H9 (cell line): ENCODE measurements around the gene ZNF146. TPM values are rescaled to one million over a fixed set of nuclear protein-coding genes. Genes with fewer than 3 reads are reported as not detected.

Source experiments
- DNase-seq: peaks from one replicate; pipeline ENCODE4 v3.0.0-alpha.2; 2017
- H2AFZ ChIP-seq: one replicate; pipeline ENCODE4 v1.6.1; 2013; ENCODE audit warnings: mild to moderate bottlenecking, low read length, control low read depth, moderate library complexity
- H2AK5ac ChIP-seq: 2 replicates; pipeline ENCODE4 v1.6.1; 2013; ENCODE audit warnings: low read length, control low read depth, mixed read lengths; ENCODE audit not compliant: insufficient read length
- H2BK120ac ChIP-seq: one replicate; pipeline ENCODE4 v1.6.1; 2013; ENCODE audit warnings: low read depth, mild to moderate bottlenecking, low read length, control low read depth, inconsistent platforms; ENCODE audit not compliant: poor library complexity, severe bottlenecking
- H2BK12ac ChIP-seq: 2 replicates; pipeline ENCODE4 v1.6.1; 2013; ENCODE audit warnings: low read length, control low read depth, mixed read lengths, low read depth; ENCODE audit not compliant: insufficient read length
- H2BK15ac ChIP-seq: 2 replicates; pipeline ENCODE4 v1.6.1; 2013; ENCODE audit warnings: low read depth, low read length, control low read depth
- H2BK20ac ChIP-seq: one replicate; pipeline ENCODE4 v1.6.1; 2013; ENCODE audit warnings: low read depth, mild to moderate bottlenecking, low read length, control low read depth, inconsistent platforms; ENCODE audit not compliant: poor library complexity, severe bottlenecking
- H2BK5ac ChIP-seq: 2 replicates; pipeline ENCODE4 v1.6.1; 2013; ENCODE audit warnings: low read length, control low read depth, mixed read lengths; ENCODE audit not compliant: insufficient read length
- H3K14ac ChIP-seq: 2 replicates; pipeline ENCODE4 v1.6.1; 2013; ENCODE audit warnings: low read length, control low read depth; ENCODE audit not compliant: insufficient read depth
- H3K18ac ChIP-seq: 2 replicates; pipeline ENCODE4 v1.6.1; 2013; ENCODE audit warnings: low read depth, mild to moderate bottlenecking, mixed read lengths, low read length, control low read depth; ENCODE audit not compliant: insufficient read length
- H3K23ac ChIP-seq: 2 replicates; pipeline ENCODE4 v1.6.1; 2013; ENCODE audit warnings: low read length, control low read depth, mixed read lengths, low read depth; ENCODE audit not compliant: insufficient read length
- H3K23me2 ChIP-seq: 2 replicates; pipeline ENCODE4 v1.6.1; 2013; ENCODE audit warnings: low read depth, mild to moderate bottlenecking, mixed read lengths, low read length, control low read depth; ENCODE audit not compliant: insufficient read length, poor library complexity, severe bottlenecking
- H3K27ac ChIP-seq: 2 replicates; pipeline ENCODE4 v1.5.1; 2013; ENCODE audit warnings: low read length, control low read depth, mixed read lengths, low read depth; ENCODE audit not compliant: insufficient read length
- H3K27me3 ChIP-seq: 2 replicates; pipeline ENCODE4 v1.6.1; 2013; ENCODE audit warnings: low read length, control low read depth, inconsistent platforms; ENCODE audit not compliant: insufficient read depth
- H3K4ac ChIP-seq: 2 replicates; pipeline ENCODE4 v1.6.1; 2013; ENCODE audit warnings: low read depth, mild to moderate bottlenecking, control low read depth, inconsistent platforms, low read length, moderate library complexity
- H3K4me1 ChIP-seq: 2 replicates; pipeline ENCODE4 v1.6.1; 2013; ENCODE audit warnings: low read length, control low read depth, inconsistent platforms; ENCODE audit not compliant: insufficient read depth
- H3K4me2 ChIP-seq: 2 replicates; pipeline ENCODE4 v1.6.1; 2013; ENCODE audit warnings: low read length, control low read depth, mixed read lengths; ENCODE audit not compliant: insufficient read length, insufficient read depth
- H3K56ac ChIP-seq: 2 replicates; pipeline ENCODE4 v1.6.1; 2013; ENCODE audit warnings: low read depth, mild to moderate bottlenecking, mixed read lengths, low read length, control low read depth; ENCODE audit not compliant: insufficient read length
- H3K79me1 ChIP-seq: 2 replicates; pipeline ENCODE4 v1.6.1; 2013; ENCODE audit warnings: low read depth, mild to moderate bottlenecking, moderate library complexity, low read length, control low read depth, inconsistent platforms; ENCODE audit not compliant: insufficient read depth, poor library complexity, severe bottlenecking
- H3K79me2 ChIP-seq: 2 replicates; pipeline ENCODE4 v1.6.1; 2013; ENCODE audit warnings: low read length, control low read depth, inconsistent platforms; ENCODE audit not compliant: insufficient read depth
- H3K9ac ChIP-seq: 2 replicates; pipeline ENCODE4 v1.6.1; 2013; ENCODE audit warnings: low read length, control low read depth, mixed read lengths; ENCODE audit not compliant: insufficient read length; ENCODE audit errors: extremely low read depth
- H3K9me3 ChIP-seq: one replicate; pipeline ENCODE4 v1.6.1; 2013; ENCODE audit warnings: low read depth, low read length, inconsistent platforms; ENCODE audit not compliant: control insufficient read depth
- H3T11ph ChIP-seq: one replicate; pipeline ENCODE4 v1.6.1; 2013; ENCODE audit warnings: mild to moderate bottlenecking, low read length, control low read depth, inconsistent platforms
- H4K20me1 ChIP-seq: one replicate; pipeline ENCODE4 v1.6.1; 2013; ENCODE audit not compliant: control insufficient read depth, insufficient read length, insufficient read depth
- H4K5ac ChIP-seq: 2 replicates; pipeline ENCODE4 v1.6.1; 2013; ENCODE audit warnings: low read depth, mild to moderate bottlenecking, mixed read lengths, low read length, control low read depth; ENCODE audit not compliant: insufficient read length
- H4K8ac ChIP-seq: replicated peaks from 2 replicates; pipeline ENCODE4 v1.6.1; 2013; ENCODE audit warnings: low read length, control low read depth, mixed read lengths, low read depth; ENCODE audit not compliant: insufficient read length
- H4K91ac ChIP-seq: 2 replicates; pipeline ENCODE4 v1.6.1; 2013; ENCODE audit warnings: low read depth, mild to moderate bottlenecking, moderate library complexity, mixed read lengths, low read length, control low read depth; ENCODE audit not compliant: insufficient read length
- H3K27ac Mint-ChIP-seq, 3 experiments: 2 replicates in 2 of 3; 3 replicates in 1 of 3; pipeline ENCODE4 v1.8.0; 2020 to 2021; ENCODE audit warnings: mixed read lengths in 3 of 3, mild to moderate bottlenecking in 1 of 3, moderate library complexity in 1 of 3
- H3K27me3 Mint-ChIP-seq: 2 replicates; pipeline ENCODE4 v1.8.0; 2021; ENCODE audit warnings: low read depth, mild to moderate bottlenecking, moderate library complexity, mixed read lengths
- H3K36me3 Mint-ChIP-seq, 3 experiments: 2 replicates in 2 of 3; 3 replicates in 1 of 3; pipeline ENCODE4 v1.8.0; 2020 to 2021; ENCODE audit warnings: low read depth in 3 of 3, mixed read lengths in 3 of 3; ENCODE audit not compliant: insufficient read depth in 1 of 3
- H3K4me1 Mint-ChIP-seq, 2 experiments: 2 replicates each; pipeline ENCODE4 v1.8.0; 2020; ENCODE audit warnings: mixed read lengths in 2 of 2
- H3K4me3 Mint-ChIP-seq, 2 experiments: 2 replicates in 1 of 2; 3 replicates in 1 of 2; pipeline ENCODE4 v1.8.0; 2020 to 2021; ENCODE audit warnings: mild to moderate bottlenecking in 2 of 2, mixed read lengths in 2 of 2, moderate library complexity in 1 of 2
- H3K9me3 Mint-ChIP-seq, 2 experiments: 2 replicates in 1 of 2; 3 replicates in 1 of 2; pipeline ENCODE4 v1.8.0; 2020; ENCODE audit warnings: mild to moderate bottlenecking in 2 of 2, mixed read lengths in 2 of 2, moderate library complexity in 1 of 2
- CTCF ChIP-seq: fragments of 200-600 bp; sonication (generic); conservative IDR thresholded peaks from 3 replicates; pipeline ENCODE4 v1.8.0; 2021; ENCODE audit warnings: antibody characterized with exemption, mild to moderate bottlenecking
- WGBS: extraction: QIAGEN DNeasy Blood & Tissue Kit; methylation state at CpG from one replicate; pipeline ENCODE4 v1.1.7; 2013; ENCODE audit warnings: missing lambda C conversion rate, low lambda C conversion rate, mixed read lengths; ENCODE audit not compliant: insufficient read length; ENCODE audit errors: extremely low coverage; 5-methylcytosine and 5-hydroxymethylcytosine counted together
- total RNA-seq: library from RNA; stranded (reverse); gene quantifications from 2 replicates; pipeline ENCODE4 v1.2.1, GENCODE V29; 2021

ZNF146 gene
- total RNA-seq, 1 experiment from 2014 or later: 166 TPM

- Histone ChIP-seq H4K8ac (no peak overlapping the region), H4K91ac (no peak overlapping the region), H3K4ac (no peak overlapping the region), H3K4me2 (no peak overlapping the region), H2BK12ac (no peak overlapping the region), H2BK20ac (no peak overlapping the region), H3T11ph (no peak overlapping the region), H3K79me2 (no peaks in the 10 kb centered on the region), H3K23me2 (peaks cover 5% of the 10 kb centered on the region), H3K9me3 (peaks cover 10% of the 10 kb centered on the region), H3K14ac (no peak overlapping the region), H3K56ac (no peak overlapping the region), H4K5ac (no peak overlapping the region), H3K18ac (no peak overlapping the region), H3K79me1 (no peaks in the 10 kb centered on the region), H2BK5ac (no peak overlapping the region), H2BK120ac (no peak overlapping the region), H3K23ac (no peak overlapping the region), H2AK5ac (no peak overlapping the region), H3K27ac (no peak overlapping the region), H2AFZ (no peak overlapping the region), H2BK15ac (no peak overlapping the region), H4K20me1 (no peaks in the 10 kb centered on the region), H3K4me1 (no peaks in the 10 kb centered on the region), H3K9ac (no peak overlapping the region), H3K27me3 (no peaks in the 10 kb centered on the region; the same call in 1 of the 2 replicates)
- H3K4me1 Mint-ChIP-seq: peaks cover 22 to 36% of the 10 kb centered on the region in 2 experiments
- peaks cover 12 to 26% of the 10 kb centered on the region in 2 experiments for H3K9me3 Mint-ChIP-seq
- TF ChIP-seq CTCF: no peak
- peaks cover 24% of the 10 kb centered on the region for H3K27me3 Mint-ChIP-seq
- H3K36me3 Mint-ChIP-seq: peaks cover 9 to 47% (median 42%) of the 10 kb centered on the region in 3 experiments
- H3K4me3 Mint-ChIP-seq: no peak overlapping the region; a peak in 2 of 5 replicates
- no peak for DNase-seq
- no peak overlapping the region for H3K27ac Mint-ChIP-seq
- no CpG with 5 or more reads among the region's 11 CpGs for WGBS
Measured at GRCh38 chr19:36254848-36255247, 39.9 kb downstream of the ZNF146 start.
